ENCODE data around the gene CCL25. TPM values are rescaled to one million over a fixed set of nuclear protein-coding genes. Genes with fewer than 3 reads are reported as not detected.

Gene CCL25
- total RNA-seq, result not detected

- H3K4me3 ChIP-seq, result no peak within 1 kb of the TSS
- peaks cover 4% of the 10 kb centered on the region for H3K27me3 ChIP-seq
- H3K4me1 ChIP-seq, result peaks cover 7% of the 10 kb centered on the region
- no peaks in the 10 kb centered on the region for H3K9me3 ChIP-seq
- no peak within 1 kb of the TSS for H3K27ac ChIP-seq
- H3K36me3 ChIP-seq, result no peaks in the 10 kb centered on the region
- DNase-seq (ENCODE audit: low spot score in 2 of 2), result no peak
- WGBS, result 67% methylated on average over 7 of the region's 7 CpGs
- TF ChIP-seq POLR2A (IDR thresholded peaks at IDR 0.05) (no peak), POLR2AphosphoS5 (IDR thresholded peaks at IDR 0.05) (no peak), EP300 (IDR thresholded peaks at IDR 0.05) (no peak)
- TF ChIP-seq, protein P1, sequence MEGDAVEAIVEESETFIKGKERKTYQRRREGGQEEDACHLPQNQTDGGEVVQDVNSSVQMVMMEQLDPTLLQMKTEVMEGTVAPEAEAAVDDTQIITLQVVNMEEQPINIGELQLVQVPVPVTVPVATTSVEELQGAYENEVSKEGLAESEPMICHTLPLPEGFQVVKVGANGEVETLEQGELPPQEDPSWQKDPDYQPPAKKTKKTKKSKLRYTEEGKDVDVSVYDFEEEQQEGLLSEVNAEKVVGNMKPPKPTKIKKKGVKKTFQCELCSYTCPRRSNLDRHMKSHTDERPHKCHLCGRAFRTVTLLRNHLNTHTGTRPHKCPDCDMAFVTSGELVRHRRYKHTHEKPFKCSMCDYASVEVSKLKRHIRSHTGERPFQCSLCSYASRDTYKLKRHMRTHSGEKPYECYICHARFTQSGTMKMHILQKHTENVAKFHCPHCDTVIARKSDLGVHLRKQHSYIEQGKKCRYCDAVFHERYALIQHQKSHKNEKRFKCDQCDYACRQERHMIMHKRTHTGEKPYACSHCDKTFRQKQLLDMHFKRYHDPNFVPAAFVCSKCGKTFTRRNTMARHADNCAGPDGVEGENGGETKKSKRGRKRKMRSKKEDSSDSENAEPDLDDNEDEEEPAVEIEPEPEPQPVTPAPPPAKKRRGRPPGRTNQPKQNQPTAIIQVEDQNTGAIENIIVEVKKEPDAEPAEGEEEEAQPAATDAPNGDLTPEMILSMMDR (IDR thresholded peaks at IDR 0.05), result no peak
Observed at GRCh38 chr19:8052464-8052859, at the start of gene CCL25. TSS of gene CCL25 (plus strand) at chr19:8052760. CDS start at chr19:8053050, 290 bp downstream.

DNA sequence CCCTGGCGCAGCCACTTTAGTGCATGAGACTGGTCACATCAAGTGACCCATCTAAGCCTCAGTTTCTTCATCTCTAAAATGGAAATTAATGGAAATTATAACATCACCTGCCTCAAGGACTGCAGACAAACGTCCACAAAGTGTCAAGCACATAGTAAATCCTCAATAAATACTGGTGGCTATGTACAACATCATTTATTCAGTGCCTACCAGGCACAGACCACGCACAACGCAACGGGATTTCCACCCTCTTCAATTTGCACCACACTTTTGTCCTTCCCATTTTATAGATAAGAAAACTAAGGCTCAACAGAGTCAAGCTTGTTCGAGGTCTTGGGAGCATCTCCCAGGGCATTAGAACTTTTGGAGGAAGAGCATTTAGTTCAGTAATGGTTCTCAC, 48.6 kb upstream of the CCL25 start:
- Histone ChIP-seq H3K27me3 (no peaks in the 10 kb centered on the region), H3K36me3 (peaks cover 8% of the 10 kb centered on the region), H3K9me3 (no peaks in the 10 kb centered on the region), H3K4me3 (peak overlapping the region; percentile 86), H3K27ac (no peak overlapping the region), H3K4me1 (peaks cover 62% of the 10 kb centered on the region)
- TF ChIP-seq POLR2AphosphoS5 (IDR thresholded peaks at IDR 0.05) (no peak), EP300 (IDR thresholded peaks at IDR 0.05) (no peak), POLR2A (IDR thresholded peaks at IDR 0.05) (no peak)
- TF ChIP-seq, protein P1 (IDR thresholded peaks at IDR 0.05), result no peak
- no peak for DNase-seq (ENCODE audit: low spot score in 2 of 2)
- 56% methylated on average over 6 of the region's 6 CpGs for WGBS

DNA sequence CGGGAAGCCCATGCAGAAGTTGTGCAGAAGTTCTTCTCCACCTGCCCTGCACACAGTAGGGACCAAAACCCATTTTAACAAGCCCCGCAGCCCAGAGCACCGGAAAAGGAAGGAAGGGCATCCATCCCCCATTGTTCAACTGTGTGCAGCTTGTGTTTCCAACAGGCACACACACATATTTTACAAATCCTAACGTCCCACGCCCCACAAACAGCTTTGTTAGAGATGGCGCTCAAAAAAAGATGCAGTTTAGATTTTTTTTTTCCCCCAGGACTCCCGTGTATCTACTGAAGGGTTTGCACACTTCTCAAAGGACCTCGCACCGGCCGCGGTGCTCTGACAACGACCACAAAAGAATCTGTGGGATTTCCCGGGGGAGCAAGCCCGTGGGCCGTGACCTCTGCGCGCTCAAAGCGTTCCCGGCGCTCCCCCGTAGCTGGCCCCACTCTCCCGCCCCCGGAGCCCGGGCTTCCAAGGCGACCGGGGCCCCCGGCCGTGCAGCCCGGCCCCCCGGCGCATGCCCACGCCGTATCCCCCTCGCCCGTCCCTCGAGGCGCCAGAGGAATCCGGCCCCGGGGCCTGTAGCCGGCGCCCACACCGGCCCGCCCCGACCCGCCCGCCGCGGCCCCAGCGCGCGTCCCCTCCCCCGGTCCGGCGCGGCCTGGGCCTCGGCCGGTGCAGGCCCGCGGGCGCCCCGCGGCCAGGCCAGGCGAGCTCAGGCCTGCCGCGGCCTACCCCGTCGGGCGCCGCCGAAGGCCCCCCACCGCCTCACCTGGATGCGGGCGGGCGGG, 47.6 kb upstream of the CCL25 start:
- no peaks in the 10 kb centered on the region for H3K27me3 ChIP-seq
- peaks cover 3% of the 10 kb centered on the region for H3K36me3 ChIP-seq
- TF ChIP-seq EP300 (IDR thresholded peaks at IDR 0.05) (no peak), POLR2A (IDR thresholded peaks at IDR 0.05) (no peak), POLR2AphosphoS5 (IDR thresholded peaks at IDR 0.05) (no peak)
- TF ChIP-seq, protein P1 (IDR thresholded peaks at IDR 0.05), result no peak
- DNase-seq (ENCODE audit: low spot score in 2 of 2), result no peak
- no peaks in the 10 kb centered on the region for H3K9me3 ChIP-seq
- peaks cover 53% of the 10 kb centered on the region for H3K4me1 ChIP-seq
- peak overlapping the region; percentile 87 for H3K27ac ChIP-seq
- WGBS, result under 1% methylated on average over 15 of the region's 74 CpGs
- H3K4me3 ChIP-seq, result peak overlapping the region; percentile 86

DNA sequence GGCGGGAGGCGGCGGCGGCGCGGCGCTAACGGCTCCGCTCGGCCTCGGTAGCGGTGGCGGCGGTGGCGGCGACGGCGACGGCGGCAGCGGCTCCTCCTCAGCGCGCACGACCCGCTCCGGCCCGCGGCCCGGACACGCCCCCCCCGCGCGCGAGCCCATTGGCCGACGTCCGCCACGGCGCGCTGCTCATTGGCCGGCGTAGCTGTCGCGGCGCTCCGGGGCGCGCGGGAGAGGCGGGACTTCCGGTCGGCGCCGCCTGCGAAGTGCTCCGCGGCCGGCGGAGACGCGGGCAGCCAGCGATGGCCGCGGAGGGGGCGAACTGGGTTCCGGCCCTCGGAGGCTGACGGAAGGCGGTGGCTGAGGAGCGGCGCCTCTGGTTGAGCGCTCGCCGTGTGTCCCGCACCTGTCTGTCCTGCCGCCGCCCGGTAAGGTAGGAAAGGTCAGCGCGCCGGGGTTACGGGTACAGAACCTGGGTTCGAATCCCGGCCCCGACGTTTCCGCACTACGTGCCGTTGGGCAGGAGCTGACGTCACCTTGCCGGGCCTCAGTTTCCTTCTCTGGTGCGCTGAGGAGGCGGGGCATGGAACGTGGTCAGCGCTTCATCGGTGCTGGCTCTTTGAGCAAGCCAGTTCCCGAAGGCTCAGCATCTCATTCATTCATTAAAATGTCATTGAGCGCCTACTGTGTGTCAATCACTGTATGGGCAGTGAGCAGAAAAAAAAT, 46.9 kb upstream of the CCL25 start, which contains the start of gene ELAVL1:
Gene ELAVL1, minus strand, starts transcription at position 108 of the 723 bp plus-strand sequence. CDS start 13,826 bp downstream, outside the sequence.
- 0% methylated on average over 16 of the region's 98 CpGs for WGBS
- Histone ChIP-seq H3K9me3 (no peaks in the 10 kb centered on the region), H3K36me3 (peaks cover 2% of the 10 kb centered on the region), H3K4me3 (peak within 1 kb of the TSS; percentile 86), H3K27ac (peak within 1 kb of the TSS; percentile 87), H3K27me3 (no peaks in the 10 kb centered on the region), H3K4me1 (peaks cover 50% of the 10 kb centered on the region)
- TF ChIP-seq POLR2A (IDR thresholded peaks at IDR 0.05), result peak; percentile 9 to 18
- TF ChIP-seq, protein P1 (IDR thresholded peaks at IDR 0.05), result no peak
- peak in 1 of 3 donors; percentile 28 for TF ChIP-seq POLR2AphosphoS5 (IDR thresholded peaks at IDR 0.05)
- DNase-seq (ENCODE audit: low spot score in 2 of 2), result peak; percentile 90

- TF ChIP-seq EP300 (IDR thresholded peaks at IDR 0.05), result no peak
- no peak overlapping the region for H3K27ac ChIP-seq
- no peaks in the 10 kb centered on the region for H3K36me3 ChIP-seq
- no peak for DNase-seq (ENCODE audit: low spot score in 2 of 2)
- WGBS, result 75% methylated on average over 11 of the region's 14 CpGs
- H3K4me3 ChIP-seq, result no peak overlapping the region
- H3K27me3 ChIP-seq, result no peaks in the 10 kb centered on the region
- no peaks in the 10 kb centered on the region for H3K4me1 ChIP-seq
- H3K9me3 ChIP-seq, result no peaks in the 10 kb centered on the region
Observed at GRCh38 chr19:8017808-8018207, 34.8 kb upstream of the CCL25 start.

All from suprapubic skin (tissue), 4 donors.